8988T (cell line): ENCODE measurements around the gene DDX41.
A peak's percentile ranks its signal among the peaks of the same experiment; 100 is the strongest.
"Not testable (repeated sequence)": the region's sequence is repeated elsewhere in the genome, so short reads cannot be mapped to it uniquely, and the experiment has no call there.

Experiments
- DNase-seq: peaks from one replicate; pipeline ENCODE4 v3.0.0; 2011

Gene DDX41

DNA sequence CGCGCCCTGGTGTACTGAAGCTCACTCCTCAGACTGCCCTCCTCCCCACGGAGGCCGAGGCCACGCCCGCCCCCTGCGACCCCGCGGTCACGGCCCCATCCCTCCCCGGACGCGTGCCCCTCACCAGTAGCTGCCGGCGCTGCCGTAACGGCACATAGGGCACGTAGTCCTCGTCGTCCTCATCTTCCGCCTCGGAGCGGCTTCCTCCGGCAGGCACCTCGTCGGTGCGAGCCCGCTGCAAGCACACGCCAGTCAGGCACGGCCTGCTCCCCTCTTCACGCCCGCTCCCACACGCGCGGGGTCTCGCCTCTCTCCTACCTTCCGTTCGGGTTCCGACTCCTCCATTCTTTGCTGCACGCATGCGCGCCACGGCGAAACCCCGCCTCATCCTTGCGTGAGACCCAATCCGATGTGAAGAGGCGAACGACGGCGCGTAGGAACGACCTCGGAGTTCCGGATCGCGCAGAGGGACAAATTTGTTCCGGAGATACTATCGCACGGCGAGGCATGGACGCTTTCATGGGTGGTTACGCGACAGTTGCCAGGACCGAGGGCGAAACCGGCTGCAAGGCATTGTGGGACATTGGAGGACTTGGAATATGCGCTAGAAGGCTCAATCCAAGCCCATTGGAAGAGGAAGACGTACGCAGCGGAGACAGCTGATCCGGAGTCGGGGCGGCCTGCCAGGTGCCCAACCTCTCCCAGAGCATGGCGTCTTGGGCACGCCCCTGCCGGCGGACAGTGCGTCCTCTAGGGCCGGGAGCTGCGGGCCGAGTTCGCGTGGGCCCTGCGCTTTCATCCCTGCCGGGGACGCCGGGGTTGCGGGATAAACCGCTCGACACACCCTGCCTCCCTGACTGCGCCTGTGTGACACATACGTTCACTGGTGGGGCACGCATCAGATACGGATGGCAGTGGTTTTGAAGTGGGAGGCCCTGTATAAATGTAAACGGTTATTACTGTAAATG is at the start of gene DDX41:
Gene DDX41 (minus strand): TSS at position 361 of the 968 bp plus-strand sequence. CDS start 16 bp downstream, at position 345.
- peak; percentile 99 for DNase-seq

DNA sequence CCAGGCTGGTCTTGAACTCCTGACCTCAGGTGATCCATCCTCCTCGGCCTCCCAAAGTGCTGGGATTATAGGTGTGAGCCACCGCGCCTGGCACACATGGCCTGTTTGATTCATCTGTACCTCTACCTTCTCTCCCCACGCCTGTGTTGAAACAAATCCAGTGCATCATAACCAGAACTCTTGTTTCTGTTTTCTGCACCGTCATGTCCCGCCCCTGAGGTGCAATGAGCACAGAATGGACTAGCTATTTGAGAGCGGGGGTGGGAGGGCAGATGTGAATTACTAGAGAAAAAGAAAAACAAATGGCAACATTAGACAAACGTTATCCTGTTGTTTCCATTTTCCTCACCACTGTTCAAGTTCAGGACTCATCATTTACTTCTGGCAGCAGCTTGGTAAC is 48.3 kb upstream of the DDX41 start:
- DNase-seq: no peak

DNA sequence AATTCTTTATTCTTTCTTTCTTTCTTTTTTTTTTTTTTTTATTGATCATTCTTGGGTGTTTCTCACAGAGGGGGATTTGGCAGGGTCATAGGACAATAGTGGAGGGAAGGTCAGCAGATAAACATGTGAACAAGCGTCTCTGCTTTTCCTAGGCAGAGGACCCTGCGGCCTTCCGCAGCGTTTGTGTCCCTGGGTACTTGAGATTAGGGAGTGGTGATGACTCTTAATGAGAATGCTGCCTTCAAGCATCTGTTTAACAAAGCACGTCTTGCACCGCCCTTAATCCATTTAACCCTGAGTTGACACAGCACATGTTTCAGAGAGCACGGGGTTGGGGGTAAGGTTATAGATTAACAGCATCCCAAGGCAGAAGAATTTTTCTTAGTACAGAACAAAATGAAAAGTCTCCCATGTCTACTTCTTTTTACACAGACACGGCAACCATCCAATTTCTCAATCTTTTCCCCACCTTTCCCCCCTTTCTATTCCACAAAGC is 42.7 kb upstream of the DDX41 start:
- not testable (repeated sequence) for DNase-seq

DNA sequence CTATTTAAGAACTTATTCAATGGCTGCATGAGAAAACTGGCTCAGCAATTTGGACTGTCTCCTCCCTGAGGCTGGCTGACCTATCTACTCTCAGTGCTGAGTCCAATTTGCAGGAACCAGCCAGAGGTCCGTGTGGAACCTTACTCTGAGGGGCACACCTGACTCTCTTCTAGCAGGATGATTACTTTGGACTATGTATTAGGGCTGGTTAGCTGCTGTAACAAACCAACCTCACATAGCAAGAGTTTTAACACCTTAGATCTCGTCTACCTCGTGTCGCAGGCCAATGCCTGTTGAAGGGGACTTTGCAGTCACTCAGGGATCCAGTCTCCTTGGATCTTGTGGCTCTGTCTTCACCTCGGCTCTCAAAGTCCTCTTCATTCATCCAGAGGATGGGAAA is 41.0 kb upstream of the DDX41 start:
- DNase-seq: no peak

DNA sequence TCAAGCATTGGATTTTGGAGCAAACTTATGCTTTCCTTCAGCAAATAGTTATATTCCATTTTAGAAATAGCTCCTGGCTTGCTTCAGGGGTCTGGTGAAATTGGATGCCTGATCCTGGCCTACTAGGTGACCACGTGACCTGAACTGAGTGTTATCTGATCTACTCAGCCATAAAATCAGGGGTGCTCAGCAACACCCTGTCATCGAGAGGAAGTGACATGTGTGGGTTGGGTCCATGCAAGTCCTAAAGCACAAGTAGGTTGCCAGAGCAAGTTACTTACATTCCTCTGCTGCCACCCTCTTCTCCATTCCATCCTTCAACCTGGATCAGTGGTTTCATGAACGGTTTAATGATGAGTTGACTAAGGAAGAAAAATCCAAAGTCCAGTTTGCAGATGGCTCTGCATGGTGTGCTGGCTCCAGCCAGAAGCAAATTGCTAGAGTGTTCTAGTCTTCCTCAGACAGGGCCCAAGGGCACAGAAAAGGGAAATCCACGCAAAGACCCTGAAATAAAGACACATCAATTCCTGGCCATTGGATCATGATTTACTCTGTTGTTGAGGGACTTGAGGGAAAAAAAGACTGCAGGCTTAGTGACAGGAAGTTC is 40.4 kb upstream of the DDX41 start:
- DNase-seq: no peak

DNA sequence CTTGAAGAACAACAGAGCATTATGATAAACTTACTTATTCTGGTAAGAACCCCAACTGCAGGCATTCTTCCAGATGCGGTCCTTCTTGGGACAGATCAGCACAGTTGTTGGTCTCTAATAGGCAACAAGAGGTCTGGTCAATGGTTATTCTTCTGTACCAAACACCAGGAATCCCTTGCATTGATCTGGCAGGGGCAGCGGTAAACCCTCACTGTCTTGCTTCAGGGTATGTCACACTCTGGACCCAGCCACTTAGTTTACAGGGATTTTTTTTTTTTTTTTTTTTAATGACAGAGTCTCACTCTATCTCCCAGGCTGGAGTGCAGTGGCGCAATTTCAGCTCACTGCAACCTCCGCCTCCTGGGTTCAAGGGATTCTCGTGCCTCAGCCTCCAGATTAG is 38.9 kb upstream of the DDX41 start:
- DNase-seq: no peak

DNA sequence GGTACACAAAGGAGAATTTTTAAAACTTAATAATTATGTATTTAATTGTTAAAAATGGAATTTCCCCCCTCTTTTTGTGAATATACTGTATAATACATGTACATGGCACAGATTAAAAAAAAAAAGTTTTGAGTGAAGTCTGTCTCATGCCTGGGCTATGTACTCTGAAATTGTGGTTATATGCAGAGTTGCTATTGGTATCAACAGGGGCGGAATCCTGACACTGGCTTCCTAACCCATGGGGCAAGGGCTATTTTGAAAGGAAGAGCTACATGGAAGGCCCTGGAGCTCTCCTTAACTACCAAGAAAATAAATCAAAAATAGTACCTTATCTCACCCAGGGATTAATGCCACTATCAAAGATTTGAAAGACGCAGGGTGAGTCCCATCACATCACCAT is 38.5 kb upstream of the DDX41 start:
- no peak for DNase-seq

DNA sequence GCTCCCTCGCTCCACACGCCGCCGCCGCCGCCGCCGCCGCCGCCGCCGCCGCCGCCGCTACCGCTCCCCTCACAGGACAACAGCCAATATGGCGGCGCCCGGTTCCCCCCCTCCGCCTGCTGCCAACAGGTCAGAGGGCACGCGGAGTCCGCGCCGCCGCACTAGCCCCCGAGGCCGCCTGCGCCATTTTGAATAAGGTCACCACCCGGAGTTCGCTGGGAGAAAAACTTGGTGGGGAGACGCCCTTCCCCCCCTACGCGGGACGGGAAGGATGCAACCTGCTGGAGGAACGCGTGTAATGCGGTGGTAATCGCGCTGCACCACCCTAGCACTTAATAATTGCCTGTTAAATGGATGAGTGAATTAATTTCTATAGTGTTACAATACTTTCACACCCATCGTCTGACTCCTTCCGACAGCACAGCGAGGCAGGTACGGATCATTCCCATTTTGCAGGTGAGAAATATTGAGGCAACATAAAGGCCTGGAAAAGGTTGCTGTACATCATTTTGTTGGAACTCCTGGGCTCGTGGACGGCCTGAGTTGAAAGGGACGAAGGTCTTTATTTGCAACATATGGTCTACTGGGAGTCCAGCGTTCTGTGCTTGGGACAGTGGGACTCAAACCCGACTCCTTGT is 37.8 kb upstream of the DDX41 start, which contains the start of gene FAM193B:
Gene FAM193B (minus strand): TSS at position 90 of the 638 bp plus-strand sequence. CDS start 105 bp downstream, outside the sequence.
- peak; percentile 100 for DNase-seq

DNA sequence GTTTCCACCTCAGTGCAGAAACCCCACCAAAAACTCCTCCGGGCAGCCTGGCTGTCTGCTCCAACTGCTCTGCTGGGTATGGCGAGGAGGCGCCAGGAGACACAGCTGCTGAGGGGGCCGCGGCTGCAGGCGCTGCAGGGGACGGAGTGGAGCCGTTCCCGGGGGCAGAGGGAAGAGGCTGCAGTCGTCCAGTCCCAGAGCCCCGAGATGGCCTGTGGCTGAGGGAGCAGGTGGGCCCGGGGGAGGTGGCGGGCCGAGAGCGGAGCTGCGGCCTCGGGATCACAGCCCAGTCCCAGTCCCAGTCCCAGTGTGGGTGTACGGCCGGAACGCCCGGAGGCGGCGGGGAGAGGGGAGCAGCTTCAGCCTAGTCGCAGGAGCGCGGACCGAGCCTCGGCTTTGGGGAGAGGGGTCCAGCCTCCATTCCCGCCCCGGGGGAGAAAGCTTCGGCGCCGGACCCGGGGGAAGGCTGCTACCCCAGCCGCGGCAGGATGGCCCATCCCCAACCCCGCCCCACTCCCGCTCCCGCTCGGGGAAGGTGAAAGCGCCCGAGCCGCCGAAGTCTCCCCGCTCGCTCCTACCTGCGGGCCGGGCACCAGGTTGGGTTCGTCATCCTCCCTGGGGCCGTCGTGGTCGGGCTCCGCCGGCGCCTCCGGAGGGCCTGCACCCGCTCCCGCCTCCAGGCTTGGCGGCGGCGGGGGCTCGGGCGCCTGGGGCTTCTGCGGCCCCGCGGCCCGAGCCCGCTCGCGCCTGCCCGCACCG is 37.1 kb upstream of the DDX41 start:
- DNase-seq: peak; percentile 94

DNA sequence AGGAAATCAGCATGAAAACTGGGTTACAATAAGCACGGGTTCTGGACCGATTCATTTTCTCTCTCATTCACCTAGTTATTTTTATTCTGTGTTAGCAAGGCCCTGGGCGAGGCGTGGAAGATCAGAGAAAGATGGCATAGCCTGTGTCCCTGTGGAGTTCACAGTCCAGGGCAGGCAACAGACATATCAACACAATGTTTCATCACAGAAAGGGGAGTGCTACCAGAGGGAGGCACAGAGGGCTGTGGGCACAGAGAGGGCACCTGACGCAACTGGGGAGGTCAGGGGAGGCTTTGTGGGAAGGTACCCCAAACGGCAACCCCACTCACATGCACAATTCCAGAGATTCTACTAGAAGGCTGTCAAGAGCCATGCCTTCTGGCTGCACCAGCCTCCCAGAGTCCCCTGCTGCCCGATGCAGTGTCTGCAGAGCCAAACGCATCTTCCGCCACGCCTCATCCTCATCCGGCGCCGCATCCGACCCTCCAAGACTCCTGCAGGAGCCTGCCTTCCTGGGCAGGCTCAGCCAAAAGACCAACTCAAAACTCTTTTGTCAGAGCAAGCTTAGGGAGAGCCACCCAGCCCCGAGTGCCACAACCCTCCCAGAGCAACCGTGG is 36.2 kb upstream of the DDX41 start:
- peak; percentile 75 for DNase-seq

DNA sequence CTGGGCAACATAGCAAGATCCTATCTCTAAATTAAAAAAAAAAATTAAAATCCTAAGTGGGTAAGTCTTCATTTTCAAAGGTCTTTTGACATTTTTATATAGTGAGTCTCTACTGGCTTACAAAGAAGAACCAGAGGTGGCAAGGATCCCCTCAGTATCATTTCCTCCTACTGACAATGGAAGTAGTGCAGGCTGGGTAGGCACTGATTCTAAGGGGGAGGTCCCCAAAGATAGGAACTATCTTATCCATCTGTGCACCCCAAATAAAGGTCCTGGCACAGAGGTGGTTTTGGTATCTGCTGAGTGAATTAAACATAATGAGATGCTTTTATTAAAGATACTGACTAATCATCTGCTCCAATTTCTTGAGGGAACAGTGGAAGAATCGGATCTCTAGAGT is 33.4 kb upstream of the DDX41 start:
- DNase-seq: no peak

DNA sequence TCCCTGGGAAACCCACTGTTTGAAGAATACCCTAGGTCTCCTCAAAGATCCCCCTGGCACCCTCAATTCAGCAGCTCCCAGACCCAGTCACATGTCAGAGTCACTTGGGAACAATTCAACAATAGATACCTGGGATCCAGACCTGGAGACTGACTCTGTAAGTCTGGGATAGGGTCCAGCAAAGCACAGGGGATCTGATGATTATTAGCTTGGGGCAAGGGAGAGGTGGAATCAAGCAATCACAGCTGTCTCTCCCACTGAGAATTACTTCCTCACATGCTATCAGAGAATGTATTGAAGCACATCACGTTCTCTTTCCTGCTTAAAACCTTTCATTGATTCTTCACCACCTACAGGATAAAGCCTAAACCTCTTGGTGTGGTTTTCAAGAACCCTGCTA is 31.7 kb upstream of the DDX41 start:
- no peak for DNase-seq

DNA sequence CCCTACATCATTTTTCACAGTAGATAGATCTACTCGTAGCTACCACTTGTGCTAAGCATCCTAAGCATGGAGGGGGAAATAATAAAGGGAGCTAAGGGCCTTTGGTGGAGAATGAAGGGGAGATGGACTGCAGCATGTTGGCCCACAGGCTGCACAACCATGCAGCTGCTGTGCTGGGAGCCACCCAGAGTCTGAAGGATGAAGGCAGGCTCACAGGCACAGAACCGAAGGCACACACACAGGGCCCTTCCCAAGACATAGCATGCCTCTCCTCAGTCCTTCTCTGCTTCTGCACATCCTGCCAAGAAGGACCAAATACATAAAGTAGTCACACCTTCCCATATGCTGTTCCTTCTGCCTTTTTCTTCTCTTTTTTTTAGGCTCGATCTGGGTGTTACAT is 31.0 kb upstream of the DDX41 start:
- no peak for DNase-seq

DNA sequence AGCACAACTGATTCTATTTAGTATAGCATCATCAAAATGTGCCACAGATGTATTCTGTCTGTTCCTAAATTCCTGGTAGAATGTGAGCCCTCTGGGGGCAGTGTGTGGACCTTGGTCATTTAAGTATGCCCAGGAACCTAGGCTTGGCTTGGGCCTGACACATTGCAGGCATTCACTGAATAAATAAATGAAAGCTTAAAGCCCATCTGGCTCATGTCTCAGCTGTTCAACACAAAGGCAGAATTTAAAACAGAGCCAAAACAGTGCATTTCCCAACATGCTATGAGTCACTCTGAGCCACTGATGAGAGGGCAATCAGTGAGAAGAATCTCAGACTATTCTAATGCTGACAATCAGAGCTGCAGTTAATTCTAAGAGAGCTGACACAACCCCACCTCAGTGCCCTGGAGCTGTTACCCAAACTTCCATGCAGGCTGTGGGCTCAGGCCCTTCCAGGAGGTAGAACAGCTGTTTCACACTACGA is 29.5 kb upstream of the DDX41 start:
- DNase-seq: no peak

DNA sequence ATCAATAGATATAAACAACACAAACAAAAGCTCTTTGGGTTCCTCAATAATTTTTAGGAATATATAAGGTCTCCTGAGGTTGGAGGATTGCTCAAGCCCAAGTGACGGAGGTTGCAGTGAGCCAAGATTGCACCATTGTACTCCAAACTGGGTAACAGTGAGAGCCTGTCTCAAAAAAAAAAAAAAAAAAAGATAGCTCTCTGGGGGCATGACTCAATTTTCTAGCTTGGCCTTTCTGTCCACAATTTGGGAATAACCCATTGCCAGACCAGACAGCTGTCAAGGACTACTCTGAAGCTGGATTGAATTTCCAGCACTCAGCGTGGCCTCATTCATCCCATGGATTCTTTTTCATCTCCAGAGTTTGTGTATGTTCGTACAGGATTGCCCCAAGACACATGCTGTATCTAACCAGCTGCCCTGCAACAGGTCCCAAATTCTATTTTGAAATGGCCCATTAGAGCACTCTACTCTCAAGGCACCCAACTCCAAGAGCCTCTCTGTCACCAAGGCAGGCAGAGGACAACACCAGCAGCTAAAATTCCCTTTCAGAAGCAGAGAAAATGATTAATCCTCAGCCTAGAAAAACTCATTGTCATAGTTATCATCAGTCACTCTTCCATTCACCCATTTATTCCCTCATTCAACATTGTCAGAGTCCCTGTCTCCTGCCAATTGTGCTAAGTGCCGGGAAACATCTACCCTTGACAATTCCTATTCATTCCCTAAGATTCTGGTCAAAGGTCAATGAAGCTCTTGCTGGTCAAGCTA is 28.9 kb upstream of the DDX41 start:
- DNase-seq: no peak

DNA sequence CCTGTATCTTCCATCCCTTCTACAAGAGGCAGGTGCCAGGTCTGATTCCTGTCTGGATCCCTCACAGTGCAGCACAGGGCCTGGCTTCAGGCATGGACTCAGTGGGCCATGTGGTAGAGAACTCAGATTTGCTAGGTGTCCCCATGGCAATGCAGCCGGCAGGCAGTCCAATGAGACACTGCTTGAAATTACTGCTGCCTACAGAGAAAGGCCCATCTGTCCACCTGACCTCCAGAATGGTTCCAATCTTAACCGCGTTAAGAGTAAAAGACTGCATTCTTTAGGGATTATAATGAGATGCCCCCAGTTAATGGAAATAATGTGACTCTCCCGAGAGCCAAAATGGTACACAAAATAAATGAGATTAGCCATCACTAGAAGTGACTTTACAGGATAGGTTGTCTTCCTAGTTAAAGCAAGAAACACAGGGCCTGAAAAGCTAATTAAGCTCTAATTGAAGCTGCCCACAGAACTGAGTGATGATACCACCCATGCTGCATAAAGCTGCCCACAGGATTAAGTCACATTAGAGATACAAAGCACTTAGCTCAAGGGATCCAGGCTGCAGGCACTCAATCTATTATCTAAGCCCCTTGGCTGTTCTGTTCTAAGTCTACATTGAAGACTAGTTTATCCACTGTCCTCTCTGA is 26.2 kb upstream of the DDX41 start:
- DNase-seq: no peak

DNA sequence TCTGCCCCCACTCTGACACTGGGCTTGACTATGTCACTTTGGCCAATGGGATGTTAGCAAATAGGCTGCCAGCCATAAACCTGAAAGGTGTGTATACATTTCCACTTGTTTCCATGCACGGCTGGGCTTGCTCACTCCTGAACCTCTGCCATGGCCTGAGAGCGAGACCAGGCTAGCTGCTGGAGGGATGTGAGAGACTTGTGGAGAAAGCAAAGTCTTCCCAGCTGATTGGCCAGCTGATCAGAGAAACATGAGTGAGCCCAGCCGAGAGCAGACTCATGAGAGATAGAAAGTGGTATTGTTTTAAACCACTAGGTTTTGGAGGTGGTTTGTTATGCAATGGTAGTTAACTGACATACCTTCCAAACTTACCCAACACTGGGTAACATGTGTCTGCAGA is 23.7 kb upstream of the DDX41 start:
- DNase-seq: no peak

DNA sequence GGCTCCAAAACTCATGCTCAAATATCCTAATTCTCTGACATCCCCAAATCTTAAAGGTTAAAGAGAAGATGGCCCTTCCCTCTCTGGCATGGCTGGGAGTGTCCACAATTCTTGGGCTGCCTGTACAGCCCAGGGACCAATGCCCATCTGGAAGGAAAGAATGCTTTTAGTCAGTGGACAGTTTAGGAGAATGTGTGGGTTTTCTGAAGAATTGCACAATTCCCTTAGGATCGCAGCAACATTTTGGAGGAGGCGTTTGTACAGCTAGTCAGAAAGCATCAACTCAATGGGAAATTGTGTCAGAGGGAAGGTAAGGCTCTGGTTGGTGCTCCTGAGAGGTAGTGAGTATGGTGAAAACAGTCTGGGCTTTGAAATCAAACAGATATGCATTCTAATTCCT is 22.6 kb upstream of the DDX41 start:
- DNase-seq: no peak

DNA sequence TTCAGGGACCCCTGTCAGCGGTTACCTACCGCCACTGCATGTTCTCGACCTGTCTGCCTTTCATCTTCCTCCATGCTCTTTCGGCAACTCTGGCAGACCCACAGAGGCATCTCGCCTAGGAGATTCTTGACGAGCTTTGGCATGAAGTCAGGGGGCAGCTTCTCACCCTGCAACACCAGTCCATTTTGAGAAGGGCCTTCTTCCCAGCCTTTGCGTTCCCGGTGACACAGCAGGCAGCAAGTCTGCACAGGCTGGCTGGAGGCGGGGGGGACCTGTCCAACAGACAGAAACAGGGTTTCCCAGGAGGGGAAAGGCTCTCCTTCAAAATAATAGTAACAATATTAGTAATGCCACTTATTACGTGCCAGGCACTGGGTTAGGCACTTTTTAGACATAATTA is 22.1 kb upstream of the DDX41 start:
- no peak for DNase-seq
